GM19238 (cell line): ENCODE data around the gene GMNN.

Experiments
- DNase-seq: peaks from one replicate; pipeline ENCODE4 v3.0.0; 2011; ENCODE audit warnings: low spot score; ENCODE audit not compliant: insufficient read length

Gene GMNN

GRCh38 chr6:24802271-24803059, 27.7 kb downstream of the GMNN start:
- DNase-seq, result no peak

- no peak for DNase-seq
These were observed 32.8 kb downstream of the GMNN start for GRCh38 chr6:24807584-24807983.

GRCh38 chr6:24809728-24810127, 35.0 kb downstream of the GMNN start:
- no peak for DNase-seq

GRCh38 chr6:24818346-24818745, 43.6 kb downstream of the GMNN start:
- DNase-seq, result no peak

GRCh38 chr6:24821860-24822444, 47.2 kb downstream of the GMNN start:
- no peak for DNase-seq

- DNase-seq, result no peak
These were observed 48.0 kb downstream of the GMNN start for GRCh38 chr6:24822696-24823095.

GRCh38 chr6:24823185-24823584, 48.4 kb downstream of the GMNN start:
- no peak for DNase-seq

- DNase-seq, result no peak
These were observed 49.6 kb downstream of the GMNN start for GRCh38 chr6:24824142-24824938.

- no peak for DNase-seq
These were observed 50.4 kb downstream of the GMNN start for GRCh38 chr6:24825130-24825630.

- no peak for DNase-seq
These were observed 52.4 kb downstream of the GMNN start for GRCh38 chr6:24827162-24827561.

- DNase-seq, result no peak
These were observed 53.2 kb downstream of the GMNN start for GRCh38 chr6:24827970-24828369.

GRCh38 chr6:24829657-24830056, 54.9 kb downstream of the GMNN start:
- no peak for DNase-seq

GRCh38 chr6:24831771-24832716, 57.3 kb downstream of the GMNN start:
- DNase-seq, result no peak

- DNase-seq, result no peak
These were observed 58.1 kb downstream of the GMNN start for GRCh38 chr6:24832794-24833193.

GRCh38 chr6:24833711-24834386, 59.1 kb downstream of the GMNN start:
- no peak for DNase-seq
